Right cardiac atrium (tissue), 5 donors: Measurements from ENCODE around the gene ADCY3. TPM values are rescaled to one million over a fixed set of nuclear protein-coding genes. Genes with fewer than 3 reads are reported as not detected.
A peak's percentile ranks its signal among the peaks of the same experiment; 100 is the strongest.

Experiments used
- ATAC-seq, 2 donors: fragments of 200-7000 bp; cut with Tn5 transposase; one replicate each; pipeline versions ENCODE4 v1.8.0 to v1.9.1; 2020; ENCODE audit warnings: moderate library complexity in 2 of 2, mild to moderate bottlenecking in 1 of 2
- DNase-seq, 3 donors: peaks; one replicate each; pipeline ENCODE4 v3.0.0-alpha.2; 2020
- H3K27ac ChIP-seq: one replicate; pipeline ENCODE4 v1.5.1; 2013; ENCODE audit warnings: mild to moderate bottlenecking, low read length, control low read depth, moderate library complexity
- H3K27me3 ChIP-seq: one replicate; pipeline ENCODE4 v1.6.1; 2013; ENCODE audit not compliant: control insufficient read depth, insufficient read depth
- H3K4me1 ChIP-seq: one replicate; pipeline ENCODE4 v1.6.1; 2013; ENCODE audit warnings: low read length; ENCODE audit not compliant: control insufficient read depth, insufficient read depth
- H3K4me3 ChIP-seq: one replicate; pipeline ENCODE4 v1.5.1; 2013; ENCODE audit warnings: low read length, control low read depth
- H3K9me3 ChIP-seq: one replicate; pipeline ENCODE4 v1.6.1; 2013; ENCODE audit warnings: low read length; ENCODE audit not compliant: control insufficient read depth
- WGBS: extraction: QIAGEN DNeasy Blood & Tissue Kit; methylation state at CpG from one replicate; pipeline ENCODE4 v1.1.7; 2013; 5-methylcytosine and 5-hydroxymethylcytosine counted together
- intact Hi-C, 4 donors: fragments of 100-400 bp; cut with DNase I; formaldehyde crosslinking; loops; one replicate each; pipeline versions ENCODE4 v1.11.0 to v1.14.0; 2022 to 2023
- polyA plus RNA-seq: library from polyadenylated mRNA; stranded (reverse); fragments of 200-250 nt; gene quantifications from one replicate; pipeline ENCODE4 v1.2.3, GENCODE V29; 2013
- total RNA-seq, 4 donors: library from RNA; stranded (reverse); fragmentation: NEBNext Ultra II Directional; extraction: Animal tissue kit (Norgen Biotek cat#: 25700); gene quantifications; one replicate each; pipeline ENCODE4 v1.2.1, GENCODE V29; 2021
- donor health status: healthy with polysubstance abuse.
- donor health status: DM: no; HTN: yes; CAD: no.
- donor health status: DM: no; HTN: no; CAD: no.
- donor health status: DM: no; HTN: yes; CAD: no; lungs with severe emphysema.
- donor health status: DM: yes; HTN: yes; CAD: no.

The ADCY3 gene
- total and polyA plus RNA-seq, 5 donors, result 11.7 to 30.4 (median 17.2) TPM

GRCh38 chr2:24874035-24874434 is 46.0 kb downstream of the ADCY3 start:
- intact Hi-C loops, result no loop called here
- Histone ChIP-seq H3K9me3 (no peaks in the 10 kb centered on the region), H3K27ac (peak overlapping the region; percentile 18), H3K4me3 (no peak overlapping the region), H3K27me3 (no peaks in the 10 kb centered on the region), H3K4me1 (peaks cover 3% of the 10 kb centered on the region)
- 82% methylated on average over 9 of the region's 9 CpGs for WGBS
- peak in 2 of 3 donors; percentile 84 for DNase-seq
- ATAC-seq, result peak; percentile 8 to 65

- H3K4me1 ChIP-seq, result peaks cover 3% of the 10 kb centered on the region
- intact Hi-C loops, result no loop called here
- no peak overlapping the region for H3K4me3 ChIP-seq
- 73% methylated on average over 8 of the region's 8 CpGs for WGBS
- peak; percentile 47 to 77 for ATAC-seq
- H3K27ac ChIP-seq, result no peak overlapping the region
- no peaks in the 10 kb centered on the region for H3K9me3 ChIP-seq
- no peaks in the 10 kb centered on the region for H3K27me3 ChIP-seq
- peak; percentile 80 to 83 (median 81) for DNase-seq
These were observed 46.4 kb downstream of the ADCY3 start for GRCh38 chr2:24873619-24874018.

- H3K4me1 ChIP-seq, result peaks cover 3% of the 10 kb centered on the region
- H3K27me3 ChIP-seq, result no peaks in the 10 kb centered on the region
- DNase-seq, result no peak
- no peak for ATAC-seq
- no peak overlapping the region for H3K27ac ChIP-seq
- intact Hi-C loops, result no loop called here
- WGBS, result 95% methylated on average over 19 of the region's 19 CpGs
- H3K4me3 ChIP-seq, result no peak overlapping the region
- no peaks in the 10 kb centered on the region for H3K9me3 ChIP-seq
These were observed 47.5 kb downstream of the ADCY3 start for GRCh38 chr2:24872344-24873115.

GRCh38 chr2:24871852-24872333 is 48.1 kb downstream of the ADCY3 start:
- H3K27ac ChIP-seq, result no peak overlapping the region
- intact Hi-C loops, result no loop called here
- ATAC-seq (peak in 1 of 2 donors; percentile 17), DNase-seq (peak in 1 of 3 donors; percentile 31)
- WGBS, result 61% methylated on average over 12 of the region's 12 CpGs
- H3K4me3 ChIP-seq, result no peak overlapping the region
- H3K9me3 ChIP-seq, result no peaks in the 10 kb centered on the region
- peaks cover 3% of the 10 kb centered on the region for H3K4me1 ChIP-seq
- no peaks in the 10 kb centered on the region for H3K27me3 ChIP-seq

GRCh38 chr2:24870891-24871705 is 48.9 kb downstream of the ADCY3 start:
- H3K27ac ChIP-seq, result peak overlapping the region; percentile 16
- intact Hi-C loops, result no loop called here

GRCh38 chr2:24870440-24870839 is 49.6 kb downstream of the ADCY3 start:
- ATAC-seq (no peak), DNase-seq (no peak)
- intact Hi-C loops, result no loop called here
- Histone ChIP-seq H3K9me3 (no peaks in the 10 kb centered on the region), H3K27ac (no peak overlapping the region), H3K27me3 (no peaks in the 10 kb centered on the region), H3K4me3 (no peak overlapping the region), H3K4me1 (peaks cover 3% of the 10 kb centered on the region)
- 92% methylated on average over 5 of the region's 5 CpGs for WGBS

More at GRCh38 chr2:24870891-24871705, 48.9 kb downstream of the ADCY3 start:
- Histone ChIP-seq H3K4me3 (no peak overlapping the region), H3K9me3 (no peaks in the 10 kb centered on the region), H3K4me1 (peaks cover 3% of the 10 kb centered on the region), H3K27me3 (no peaks in the 10 kb centered on the region)
- DNase-seq (no peak), ATAC-seq (no peak)
- 83% methylated on average over 16 of the region's 16 CpGs for WGBS

- Histone ChIP-seq H3K9me3 (no peaks in the 10 kb centered on the region), H3K27ac (no peak overlapping the region), H3K4me1 (no peaks in the 10 kb centered on the region), H3K4me3 (no peak overlapping the region), H3K27me3 (no peaks in the 10 kb centered on the region)
- DNase-seq (no peak), ATAC-seq (no peak)
- 94% methylated on average over 6 of the region's 6 CpGs for WGBS
- intact Hi-C loops, result no loop called here
These were observed 53.1 kb downstream of the ADCY3 start for GRCh38 chr2:24866946-24867345.

GRCh38 chr2:24863641-24864040 is 56.4 kb downstream of the ADCY3 start:
- WGBS, result 65% methylated on average over 3 of the region's 3 CpGs
- intact Hi-C loops, result no loop called here
- Histone ChIP-seq H3K27ac (no peak overlapping the region), H3K4me1 (no peaks in the 10 kb centered on the region), H3K9me3 (no peaks in the 10 kb centered on the region), H3K4me3 (no peak overlapping the region), H3K27me3 (no peaks in the 10 kb centered on the region)
- DNase-seq, result no peak
- peak; percentile 35 to 47 for ATAC-seq

GRCh38 chr2:24861500-24861899 is 58.5 kb downstream of the ADCY3 start:
- DNase-seq (peak; percentile 79 to 80 (median 80)), ATAC-seq (peak; percentile 72 to 88)
- H3K4me1 ChIP-seq, result peaks cover 2% of the 10 kb centered on the region
- H3K27me3 ChIP-seq, result no peaks in the 10 kb centered on the region
- H3K27ac ChIP-seq, result no peak overlapping the region
- H3K4me3 ChIP-seq, result no peak overlapping the region
- 66% methylated on average over 11 of the region's 11 CpGs for WGBS
- H3K9me3 ChIP-seq, result no peaks in the 10 kb centered on the region
- intact Hi-C loops, result no loop called here

GRCh38 chr2:24860631-24861030 is 59.4 kb downstream of the ADCY3 start:
- ATAC-seq (no peak), DNase-seq (no peak)
- 95% methylated on average over 7 of the region's 7 CpGs for WGBS
- H3K4me1 ChIP-seq, result peaks cover 7% of the 10 kb centered on the region
- intact Hi-C loops, result no loop called here
- no peak overlapping the region for H3K4me3 ChIP-seq
- no peaks in the 10 kb centered on the region for H3K9me3 ChIP-seq
- H3K27me3 ChIP-seq, result no peaks in the 10 kb centered on the region
- H3K27ac ChIP-seq, result no peak overlapping the region

GRCh38 chr2:24859968-24860600 is 60.0 kb downstream of the ADCY3 start:
- H3K27me3 ChIP-seq, result no peaks in the 10 kb centered on the region
- WGBS, result 95% methylated on average over 15 of the region's 15 CpGs
- H3K27ac ChIP-seq, result no peak overlapping the region
- ATAC-seq, result no peak
- intact Hi-C loops, result no loop called here
- peaks cover 7% of the 10 kb centered on the region for H3K4me1 ChIP-seq
- H3K4me3 ChIP-seq, result no peak overlapping the region
- H3K9me3 ChIP-seq, result no peaks in the 10 kb centered on the region
- DNase-seq, result no peak
